ENCODE data around the gene GALNT9. TPM values are rescaled to one million over a fixed set of nuclear protein-coding genes. Genes with fewer than 3 reads are reported as not detected.
"Not testable (repeated sequence)": the region's sequence is repeated elsewhere in the genome, so short reads cannot be mapped to it uniquely, and the experiment has no call there.

The GALNT9 gene
- polyA plus RNA-seq, 2 of the 4 experiments (the other 2 are of a cell fraction), result 0.66 to 2.8 TPM

DNA sequence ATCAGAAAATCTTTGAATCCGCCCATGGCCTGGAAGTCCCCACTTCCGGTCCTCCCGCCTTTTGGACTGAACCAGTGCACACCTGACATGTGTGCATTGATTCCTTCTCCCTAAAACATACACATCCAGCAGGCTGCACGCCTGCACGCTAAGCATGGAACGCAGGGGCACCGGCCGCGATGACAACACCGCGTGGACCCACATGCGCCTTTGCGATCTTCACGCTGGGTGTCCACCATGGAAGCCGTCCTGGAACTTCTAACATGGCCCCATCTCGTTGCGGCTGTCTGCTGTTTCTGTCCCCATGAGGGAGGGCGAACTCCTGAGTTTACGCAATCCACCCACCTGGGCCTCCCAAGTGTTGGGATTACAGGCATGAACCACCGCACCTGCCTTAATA is 73.7 kb downstream of the GALNT9 start (continued):
- TF ChIP-seq NPAS2 (CRISPR knock-in tag; IDR thresholded peaks at IDR 0.05; ENCODE audit: borderline replicate concordance), result no peak

DNA sequence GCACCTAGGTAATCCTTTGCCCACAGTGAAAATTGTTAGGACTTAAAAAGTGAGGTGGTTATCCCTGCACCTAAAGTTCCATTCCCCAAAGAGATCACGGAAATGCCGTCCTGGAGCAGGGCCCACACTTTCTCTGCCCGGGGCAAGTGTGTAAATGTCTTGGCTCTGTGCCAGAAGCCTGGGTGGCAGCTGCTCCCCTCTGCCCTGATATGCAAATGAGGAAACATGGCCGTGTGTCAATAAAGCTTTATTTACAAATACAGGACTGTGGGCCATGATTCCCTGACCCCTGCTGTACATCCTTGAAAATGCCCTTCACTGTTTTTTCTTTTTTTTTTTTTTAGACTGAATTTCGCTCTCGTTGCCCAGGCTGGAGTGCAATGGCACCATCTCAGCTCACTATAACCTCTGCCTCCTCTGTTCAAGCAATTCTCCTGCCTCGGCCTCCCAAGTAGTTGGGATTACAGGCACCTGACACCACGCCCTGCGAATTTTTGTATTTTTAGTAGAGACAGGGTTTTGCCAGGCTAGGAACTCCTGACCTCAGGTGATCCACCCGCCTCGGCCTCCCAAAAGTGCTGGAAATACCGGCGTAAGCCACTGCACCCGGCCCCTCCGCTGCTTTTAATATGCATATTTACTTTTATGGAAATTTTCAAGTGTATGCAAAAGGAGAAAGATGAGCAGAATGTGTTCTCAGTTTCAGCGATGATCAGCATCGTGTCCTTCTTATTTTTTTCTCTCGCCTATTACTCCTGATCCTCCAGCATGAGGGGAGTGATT is 75.5 kb downstream of the GALNT9 start:
- Histone ChIP-seq H3K4me1 (no peaks in the 10 kb centered on the region), H3K27ac (no peak overlapping the region), H3K9me3 (no peaks in the 10 kb centered on the region), H3K4me2 (no peak overlapping the region), H3K4me3 (no peak overlapping the region)
- ChIA-PET POLR2A (no interaction called here), CTCF (no interaction called here)
- WGBS (ENCODE audit: missing lambda C conversion rate), result 61% methylated on average over 18 of the region's 18 CpGs
- TF ChIP-seq RAD21 (conservative IDR thresholded peaks at IDR 0.05 in 1 of 2, IDR thresholded peaks at IDR 0.05 in 1 of 2), result no peak
- TF ChIP-seq, protein P1, sequence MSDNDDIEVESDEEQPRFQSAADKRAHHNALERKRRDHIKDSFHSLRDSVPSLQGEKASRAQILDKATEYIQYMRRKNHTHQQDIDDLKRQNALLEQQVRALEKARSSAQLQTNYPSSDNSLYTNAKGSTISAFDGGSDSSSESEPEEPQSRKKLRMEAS (IDR thresholded peaks at IDR 0.05), result no peak
- no peak for TF ChIP-seq KDM1A (IDR thresholded peaks at IDR 0.05; ENCODE audit: low read depth)
- no peak for TF ChIP-seq JUN (IDR thresholded peaks at IDR 0.05)
- TF ChIP-seq, protein P2, sequence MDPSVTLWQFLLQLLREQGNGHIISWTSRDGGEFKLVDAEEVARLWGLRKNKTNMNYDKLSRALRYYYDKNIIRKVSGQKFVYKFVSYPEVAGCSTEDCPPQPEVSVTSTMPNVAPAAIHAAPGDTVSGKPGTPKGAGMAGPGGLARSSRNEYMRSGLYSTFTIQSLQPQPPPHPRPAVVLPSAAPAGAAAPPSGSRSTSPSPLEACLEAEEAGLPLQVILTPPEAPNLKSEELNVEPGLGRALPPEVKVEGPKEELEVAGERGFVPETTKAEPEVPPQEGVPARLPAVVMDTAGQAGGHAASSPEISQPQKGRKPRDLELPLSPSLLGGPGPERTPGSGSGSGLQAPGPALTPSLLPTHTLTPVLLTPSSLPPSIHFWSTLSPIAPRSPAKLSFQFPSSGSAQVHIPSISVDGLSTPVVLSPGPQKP (IDR thresholded peaks at IDR 0.05; ENCODE audit: low read depth, low read length), result no peak
- no peak for TF ChIP-seq TP53 (CRISPR knock-in tag; IDR thresholded peaks at IDR 0.05)
- TF ChIP-seq, protein P3, sequence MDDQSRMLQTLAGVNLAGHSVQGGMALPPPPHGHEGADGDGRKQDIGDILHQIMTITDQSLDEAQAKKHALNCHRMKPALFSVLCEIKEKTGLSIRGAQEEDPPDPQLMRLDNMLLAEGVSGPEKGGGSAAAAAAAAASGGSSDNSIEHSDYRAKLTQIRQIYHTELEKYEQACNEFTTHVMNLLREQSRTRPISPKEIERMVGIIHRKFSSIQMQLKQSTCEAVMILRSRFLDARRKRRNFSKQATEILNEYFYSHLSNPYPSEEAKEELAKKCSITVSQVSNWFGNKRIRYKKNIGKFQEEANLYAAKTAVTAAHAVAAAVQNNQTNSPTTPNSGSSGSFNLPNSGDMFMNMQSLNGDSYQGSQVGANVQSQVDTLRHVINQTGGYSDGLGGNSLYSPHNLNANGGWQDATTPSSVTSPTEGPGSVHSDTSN (IDR thresholded peaks at IDR 0.05), result no peak
- no peak for TF ChIP-seq NR3C1 (IDR thresholded peaks at IDR 0.05)
- TF ChIP-seq MYC (IDR thresholded peaks at IDR 0.05; ENCODE audit: borderline replicate concordance, low read length), result no peak
- no peak for TF ChIP-seq HOXB5 (CRISPR knock-in tag; IDR thresholded peaks at IDR 0.05)
- no peak for TF ChIP-seq POLR2A (IDR thresholded peaks at IDR 0.05; ENCODE audit: low read length)
- TF ChIP-seq ZC3H11A (IDR thresholded peaks at IDR 0.05), result no peak
- no peak for TF ChIP-seq HDAC2 (IDR thresholded peaks at IDR 0.05)
- TF ChIP-seq FOSB (CRISPR knock-in tag; IDR thresholded peaks at IDR 0.05), result no peak
- TF ChIP-seq, protein P4, sequence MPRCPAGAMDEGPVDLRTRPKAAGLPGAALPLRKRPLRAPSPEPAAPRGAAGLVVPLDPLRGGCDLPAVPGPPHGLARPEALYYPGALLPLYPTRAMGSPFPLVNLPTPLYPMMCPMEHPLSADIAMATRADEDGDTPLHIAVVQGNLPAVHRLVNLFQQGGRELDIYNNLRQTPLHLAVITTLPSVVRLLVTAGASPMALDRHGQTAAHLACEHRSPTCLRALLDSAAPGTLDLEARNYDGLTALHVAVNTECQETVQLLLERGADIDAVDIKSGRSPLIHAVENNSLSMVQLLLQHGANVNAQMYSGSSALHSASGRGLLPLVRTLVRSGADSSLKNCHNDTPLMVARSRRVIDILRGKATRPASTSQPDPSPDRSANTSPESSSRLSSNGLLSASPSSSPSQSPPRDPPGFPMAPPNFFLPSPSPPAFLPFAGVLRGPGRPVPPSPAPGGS (IDR thresholded peaks at IDR 0.05), result no peak
- no peak for TF ChIP-seq KDM5A (IDR thresholded peaks at IDR 0.05)
- TF ChIP-seq ESRRA (IDR thresholded peaks at IDR 0.05; ENCODE audit: borderline replicate concordance, low read length), result no peak
- TF ChIP-seq CBX2 (IDR thresholded peaks at IDR 0.05; ENCODE audit: borderline replicate concordance, low read depth), result no peak
- FAIRE-seq (no peak), DNase-seq (ENCODE audit: low read depth in 1 of 2, low spot score in 1 of 2) (no peak), ATAC-seq (no peak)

DNA sequence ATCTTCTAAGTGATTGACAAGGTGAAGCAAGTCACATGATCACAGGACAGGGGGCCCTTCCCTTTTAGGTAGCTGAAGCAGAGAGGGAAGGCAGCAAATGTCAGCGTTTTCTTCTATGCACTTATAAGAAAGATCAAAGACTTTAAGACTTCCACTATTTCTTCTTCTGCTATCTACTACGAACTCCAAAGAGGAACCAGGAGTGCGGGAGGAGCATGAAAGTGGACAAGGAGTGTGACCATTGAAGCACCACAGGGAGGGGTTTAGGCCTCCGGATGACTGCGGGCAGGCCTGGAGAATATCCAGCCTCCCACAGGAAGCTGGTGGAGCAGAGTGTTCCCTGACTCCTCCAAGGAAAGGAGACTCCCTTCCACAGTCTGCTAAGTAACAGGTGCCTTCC is 76.4 kb downstream of the GALNT9 start:
- H3K4me1 ChIP-seq; H3K4me2 ChIP-seq; DNase-seq (ENCODE audit: low read depth in 1 of 2, low spot score in 1 of 2); POLR2A ChIA-PET; H3K9me3 ChIP-seq; H3K4me3 ChIP-seq; H3K27ac ChIP-seq; CTCF ChIA-PET; FAIRE-seq; ATAC-seq: not testable (repeated sequence)
- 74% methylated on average over 5 of the region's 5 CpGs for WGBS (ENCODE audit: missing lambda C conversion rate)

Data from A549 (cell line).